ENCODE results near the gene FPR1.

Gene FPR1

DNA sequence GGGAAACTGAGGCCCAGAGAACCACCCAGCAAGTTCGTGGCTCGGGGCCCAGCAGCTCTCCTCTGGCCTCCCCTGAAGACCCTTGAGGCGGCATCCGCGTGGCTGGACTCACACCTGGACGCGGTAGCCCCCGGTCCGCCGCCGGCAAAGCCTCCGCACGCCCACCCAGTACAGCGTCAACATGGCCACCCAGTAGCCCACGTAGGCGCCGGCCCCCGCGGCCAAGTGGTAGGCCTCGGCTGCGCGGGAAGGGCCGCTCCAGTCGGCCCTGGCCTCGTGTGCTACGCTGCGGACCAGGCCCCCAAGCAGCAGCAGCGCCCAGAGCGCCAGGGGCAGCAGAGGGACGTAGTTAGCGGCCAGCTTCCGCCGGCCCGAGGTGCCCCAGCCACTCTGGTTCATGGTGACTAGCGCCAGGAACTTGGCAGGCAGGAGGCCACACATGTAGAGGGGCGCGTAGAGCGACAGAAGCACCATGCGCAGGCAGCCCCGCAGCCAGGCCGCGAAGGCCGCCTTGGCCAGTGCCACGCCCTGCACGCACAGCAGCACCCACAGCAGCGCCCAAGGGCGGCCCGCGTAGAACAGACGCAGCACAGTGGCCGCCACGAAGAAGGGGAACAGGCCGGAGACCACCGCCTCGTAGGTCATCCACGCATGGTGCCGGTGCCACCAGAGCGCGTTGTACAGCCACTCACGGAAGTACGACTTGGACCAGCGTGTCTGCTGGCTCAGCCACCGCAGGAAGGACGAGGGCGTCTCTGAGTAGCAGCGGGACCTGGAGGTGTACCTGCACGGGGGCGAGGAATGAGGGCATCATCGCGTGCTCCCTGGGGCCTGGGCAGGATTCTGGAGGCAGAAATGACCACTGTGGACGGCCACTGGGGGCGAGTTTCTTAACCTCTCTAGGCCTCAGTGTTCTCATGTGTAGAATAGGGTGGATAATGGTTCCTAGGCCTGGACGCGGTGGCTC is 38.1 kb downstream of the FPR1 start:
- H3K4me1 ChIP-seq (ENCODE audit: control insufficient read depth, low read length) = peaks cover 31% of the 10 kb centered on the region
- no peaks in the 10 kb centered on the region for H3K9me3 ChIP-seq (ENCODE audit: control insufficient read depth, insufficient read depth, low read length)
- H3K4me2 ChIP-seq (ENCODE audit: low read length) = no peak overlapping the region
- no peaks in the 10 kb centered on the region for H3K79me2 ChIP-seq (ENCODE audit: control insufficient read depth, low read length)
- no peaks in the 10 kb centered on the region for H3K27me3 ChIP-seq (ENCODE audit: control insufficient read depth, low read length)
- H4K20me1 ChIP-seq (ENCODE audit: control insufficient read depth, insufficient read depth, low read depth, low read length) = no peaks in the 10 kb centered on the region
- H3F3A ChIP-seq (ENCODE audit: control insufficient read depth, insufficient read depth) = peaks cover 5% of the 10 kb centered on the region; the same call in 1 of the 2 replicates
- H3K27ac ChIP-seq (ENCODE audit: low read depth, low read length) = no peak overlapping the region
- H3K36me3 ChIP-seq (ENCODE audit: control insufficient read depth, low read length) = no peaks in the 10 kb centered on the region
- no peak overlapping the region for H3K4me3 ChIP-seq (ENCODE audit: low read length)
- TF ChIP-seq EZH2phosphoT487 (IDR thresholded peaks at IDR 0.05; ENCODE audit: borderline replicate concordance, low read length) (no peak), CTCF (IDR thresholded peaks at IDR 0.05; ENCODE audit: low read depth, low read length, poor library complexity, severe bottlenecking) (no peak)
- H3K9me2 ChIP-seq (replicated peaks; ENCODE audit: control insufficient read depth, low read length) = no peaks in the 10 kb centered on the region

GRCh38 chr19:51712461-51713081 is 39.1 kb downstream of the FPR1 start:
- Histone ChIP-seq H3K9me3 (ENCODE audit: control insufficient read depth, insufficient read depth, low read length) (no peaks in the 10 kb centered on the region), H3F3A (ENCODE audit: control insufficient read depth, insufficient read depth) (peaks cover 5% of the 10 kb centered on the region; the same call in 1 of the 2 replicates), H3K27me3 (ENCODE audit: control insufficient read depth, low read length) (no peaks in the 10 kb centered on the region), H4K20me1 (ENCODE audit: control insufficient read depth, insufficient read depth, low read depth, low read length) (no peaks in the 10 kb centered on the region), H3K36me3 (ENCODE audit: control insufficient read depth, low read length) (peaks cover 4% of the 10 kb centered on the region), H3K9me2 (replicated peaks; ENCODE audit: control insufficient read depth, low read length) (no peaks in the 10 kb centered on the region), H3K4me3 (ENCODE audit: low read length) (no peak overlapping the region), H3K4me1 (ENCODE audit: control insufficient read depth, low read length) (peaks cover 31% of the 10 kb centered on the region), H3K27ac (ENCODE audit: low read depth, low read length) (no peak overlapping the region), H3K4me2 (ENCODE audit: low read length) (no peak overlapping the region), H3K79me2 (ENCODE audit: control insufficient read depth, low read length) (no peaks in the 10 kb centered on the region)
- no peak for TF ChIP-seq EZH2phosphoT487 (IDR thresholded peaks at IDR 0.05; ENCODE audit: borderline replicate concordance, low read length)
- TF ChIP-seq CTCF (IDR thresholded peaks at IDR 0.05; ENCODE audit: low read depth, low read length, poor library complexity, severe bottlenecking) = peak; percentile 65

DNA sequence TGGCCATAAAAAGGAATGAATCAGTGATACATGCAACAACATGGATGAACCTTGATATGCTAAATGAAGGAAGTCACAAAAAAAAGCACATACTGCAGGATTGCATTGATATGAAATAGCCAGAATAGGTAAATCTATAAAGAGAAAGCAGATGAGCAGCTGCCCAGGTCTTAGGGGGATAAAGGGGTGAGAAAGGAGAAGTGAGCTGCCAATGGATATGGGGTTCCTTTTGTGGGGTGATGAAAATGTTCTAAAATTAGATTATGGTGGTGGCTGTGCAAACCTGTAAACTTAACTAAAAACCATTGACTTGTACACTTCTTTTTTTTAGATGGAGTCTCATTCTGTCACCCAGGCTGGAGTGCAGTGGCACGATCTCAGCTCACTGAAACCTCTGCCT is 40.0 kb downstream of the FPR1 start:
- Histone ChIP-seq H3K4me3 (ENCODE audit: low read length) (no peak overlapping the region), H3K9me2 (replicated peaks; ENCODE audit: control insufficient read depth, low read length) (no peaks in the 10 kb centered on the region), H3F3A (ENCODE audit: control insufficient read depth, insufficient read depth) (peaks cover 5% of the 10 kb centered on the region; the same call in 1 of the 2 replicates), H3K27ac (ENCODE audit: low read depth, low read length) (no peak overlapping the region), H4K20me1 (ENCODE audit: control insufficient read depth, insufficient read depth, low read depth, low read length) (no peaks in the 10 kb centered on the region), H3K36me3 (ENCODE audit: control insufficient read depth, low read length) (peaks cover 6% of the 10 kb centered on the region), H3K27me3 (ENCODE audit: control insufficient read depth, low read length) (no peaks in the 10 kb centered on the region), H3K4me1 (ENCODE audit: control insufficient read depth, low read length) (peaks cover 31% of the 10 kb centered on the region), H3K79me2 (ENCODE audit: control insufficient read depth, low read length) (no peaks in the 10 kb centered on the region), H3K4me2 (ENCODE audit: low read length) (peak overlapping the region; percentile 43), H3K9me3 (ENCODE audit: control insufficient read depth, insufficient read depth, low read length) (no peaks in the 10 kb centered on the region)
- TF ChIP-seq CTCF (IDR thresholded peaks at IDR 0.05; ENCODE audit: low read depth, low read length, poor library complexity, severe bottlenecking) = no peak
- TF ChIP-seq EZH2phosphoT487 (IDR thresholded peaks at IDR 0.05; ENCODE audit: borderline replicate concordance, low read length) = no peak

All from DOHH2 (cell line).